HG03064 (cell line): ENCODE data around the gene HOOK2.
"Not testable (repeated sequence)": the region's sequence is repeated elsewhere in the genome, so short reads cannot be mapped to it uniquely, and the experiment has no call there.

Source experiments
- ATAC-seq: cut with Tn5 transposase; IDR thresholded peaks from one replicate; pipeline ENCODE4 v1.9.1; 2021; ENCODE audit warnings: low read depth; ENCODE audit not compliant: unreplicated experiment

The HOOK2 gene

DNA sequence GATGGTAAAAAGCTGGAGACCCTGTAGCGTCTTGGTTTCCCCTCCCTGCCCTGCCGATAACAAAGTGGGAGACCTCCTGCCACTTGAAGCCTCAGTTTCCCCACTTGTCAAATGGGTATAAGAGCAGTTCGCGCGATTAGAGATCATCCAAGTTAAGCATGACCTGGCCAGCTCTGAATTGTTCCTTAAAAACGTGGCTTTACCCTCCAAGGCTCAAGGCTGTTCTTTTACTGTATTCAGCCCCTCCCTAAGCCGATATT lies 52.0 kb downstream of the HOOK2 start:
- no peak for ATAC-seq

DNA sequence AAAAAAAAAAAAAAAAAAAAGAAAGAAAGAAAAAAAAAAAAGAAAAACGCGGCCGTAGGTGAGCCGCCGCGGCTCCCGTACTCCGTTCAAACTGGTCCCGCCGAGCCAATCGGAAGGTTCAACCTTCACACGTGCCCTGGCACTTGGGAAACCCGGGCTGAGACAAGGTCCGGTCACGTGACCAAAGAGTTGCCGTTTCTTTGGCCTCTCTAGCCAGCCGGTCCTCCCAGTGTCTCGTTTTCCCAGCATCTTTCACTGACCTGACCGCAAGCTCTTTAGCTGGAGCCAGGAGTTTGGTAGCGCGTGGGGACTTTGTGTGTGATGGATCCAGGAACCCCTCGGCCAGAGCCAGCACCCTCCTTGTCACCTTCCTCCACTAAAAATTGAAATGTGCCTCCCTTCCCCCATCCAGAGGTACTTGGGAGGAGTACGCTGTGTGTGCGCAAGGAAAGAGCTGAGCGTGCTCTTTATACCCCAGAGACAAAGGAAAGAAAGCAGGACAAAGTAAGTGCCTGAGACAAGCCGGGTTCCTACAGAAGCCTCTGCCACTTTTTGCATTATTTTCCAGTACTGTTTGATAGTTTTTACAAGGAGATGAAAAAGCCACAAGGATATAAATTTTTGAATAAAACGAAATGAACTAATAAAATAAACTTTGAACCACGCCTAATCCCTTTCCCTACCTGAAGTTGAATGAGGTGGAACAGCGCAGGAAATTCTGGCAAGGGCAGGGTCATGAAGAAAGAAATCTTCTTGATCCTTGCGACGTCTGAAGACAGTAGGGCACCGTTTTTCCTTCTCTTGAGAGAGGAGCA lies 52.6 kb downstream of the HOOK2 start:
- peak; percentile 60 for ATAC-seq

DNA sequence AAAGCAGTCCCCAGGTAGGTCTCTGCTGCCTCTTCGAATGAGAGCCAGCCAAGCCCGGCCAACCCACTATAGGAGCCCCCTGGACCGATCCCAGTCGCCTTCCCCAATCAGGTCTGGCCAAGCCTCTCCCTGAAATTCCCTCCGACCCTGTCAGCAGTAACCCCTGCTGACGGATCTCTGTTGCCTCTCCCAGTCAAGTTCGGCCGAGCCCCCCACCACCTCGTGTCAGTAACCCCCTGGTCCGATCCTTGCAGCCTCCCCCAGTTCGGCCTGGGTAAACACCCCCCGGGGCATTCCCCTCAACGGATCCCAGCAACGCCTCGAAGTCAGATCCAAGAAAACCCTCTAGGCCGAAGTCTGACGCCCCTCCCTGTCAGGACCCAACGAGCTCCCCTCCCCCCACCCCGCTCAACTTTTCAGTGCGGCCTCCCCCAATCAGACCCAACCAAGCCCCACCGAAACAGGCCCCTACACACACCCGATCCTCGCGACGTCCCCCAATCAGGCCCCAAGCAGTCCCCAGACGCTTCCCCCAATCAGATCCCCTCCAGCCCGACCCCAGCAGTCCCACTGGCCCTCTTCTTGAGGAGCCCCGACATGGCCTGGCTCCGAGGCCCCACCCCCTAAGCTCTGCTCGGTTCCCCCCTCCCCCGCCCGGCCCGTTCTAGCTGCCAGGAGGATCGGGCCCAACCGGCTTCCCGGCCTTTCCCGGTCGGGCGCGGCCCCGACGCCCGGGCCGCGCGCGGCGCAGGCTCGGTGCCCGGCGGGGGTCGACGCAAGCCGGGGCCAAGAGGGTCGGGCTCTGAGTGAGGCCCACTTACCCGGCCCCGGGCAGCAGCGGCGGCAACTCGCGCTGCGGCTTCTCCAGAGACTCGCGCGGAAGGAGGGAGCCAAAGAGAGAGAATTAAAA lies 53.4 kb downstream of the HOOK2 start:
- ATAC-seq, result no peak

DNA sequence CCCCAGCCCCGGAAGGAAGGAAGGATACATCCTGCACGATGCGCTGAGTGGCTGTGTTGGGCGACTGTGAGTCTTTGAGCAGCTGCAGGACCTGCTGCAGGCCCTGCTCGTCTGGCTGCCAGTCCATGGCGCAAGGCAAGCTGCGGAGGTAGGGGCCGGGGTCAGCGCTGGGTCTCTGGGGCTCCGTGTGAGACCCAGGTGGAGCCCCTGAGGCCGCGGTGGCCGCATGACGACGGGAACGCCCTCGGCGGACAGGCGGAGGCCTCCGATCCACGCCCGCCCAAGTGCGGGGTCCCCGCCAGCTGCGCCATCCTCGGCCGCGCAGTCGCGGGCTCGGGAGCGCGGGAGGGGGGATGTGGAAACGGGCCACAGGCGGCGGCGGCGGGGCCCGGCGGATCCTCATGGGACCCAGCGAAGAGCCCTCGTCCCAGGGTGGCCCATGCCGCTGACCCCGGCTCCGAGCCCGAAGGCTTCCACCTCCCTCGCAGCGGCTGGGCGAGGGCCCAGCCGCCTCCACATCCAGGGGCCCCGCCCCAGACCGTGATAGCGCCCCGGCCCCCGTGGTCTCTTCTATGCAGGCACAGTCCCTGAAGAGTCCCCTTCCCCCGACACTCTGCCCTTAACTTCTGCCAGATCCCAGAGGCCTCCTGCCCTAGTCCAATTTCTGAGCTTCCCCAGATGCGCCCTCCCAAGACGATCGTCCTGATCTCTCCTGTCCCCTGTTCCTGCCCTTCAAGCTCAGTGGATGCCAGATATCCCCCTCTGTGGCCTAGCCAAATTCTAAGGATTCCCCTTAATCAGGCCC lies 54.3 kb downstream of the HOOK2 start:
- ATAC-seq, result no peak

DNA sequence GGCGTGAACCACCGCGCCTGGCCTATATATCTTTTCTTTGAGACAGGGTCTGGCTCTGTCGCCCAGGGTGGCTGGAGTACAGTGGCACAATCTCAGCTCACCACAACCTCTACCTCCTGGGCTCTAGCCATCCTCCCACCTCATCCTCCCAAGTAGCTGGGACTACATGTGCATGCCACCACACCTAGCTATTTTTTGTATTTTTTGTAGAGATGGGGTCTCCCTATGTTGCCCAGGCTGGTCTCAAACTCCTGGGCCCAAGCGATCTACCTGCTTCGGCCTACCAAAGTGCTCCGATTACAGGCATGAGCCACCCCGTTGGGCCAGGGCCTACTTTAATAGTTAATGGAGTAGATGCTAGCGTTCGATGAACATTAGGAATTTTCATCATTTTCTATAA lies 55.1 kb downstream of the HOOK2 start:
- no peak for ATAC-seq

DNA sequence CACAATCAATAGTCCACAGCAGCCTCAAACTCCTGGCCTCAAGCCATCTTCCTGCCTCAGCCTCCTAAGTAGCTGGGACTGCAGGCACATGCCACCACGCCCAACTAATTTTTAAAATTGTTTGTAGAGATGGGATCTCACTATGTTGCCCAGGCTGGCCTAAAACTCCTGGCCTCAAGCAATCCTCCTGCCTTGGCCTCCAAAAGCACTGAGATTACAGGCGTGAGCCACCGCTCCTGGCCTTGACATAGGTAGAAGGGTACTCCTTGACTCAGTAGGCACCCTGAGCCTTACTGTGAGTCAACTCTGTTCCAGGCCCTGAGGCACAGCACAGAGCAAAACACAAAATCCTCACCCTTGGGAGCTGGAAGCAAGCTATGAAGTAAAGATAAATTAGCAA lies 59.4 kb downstream of the HOOK2 start:
- no peak for ATAC-seq

DNA sequence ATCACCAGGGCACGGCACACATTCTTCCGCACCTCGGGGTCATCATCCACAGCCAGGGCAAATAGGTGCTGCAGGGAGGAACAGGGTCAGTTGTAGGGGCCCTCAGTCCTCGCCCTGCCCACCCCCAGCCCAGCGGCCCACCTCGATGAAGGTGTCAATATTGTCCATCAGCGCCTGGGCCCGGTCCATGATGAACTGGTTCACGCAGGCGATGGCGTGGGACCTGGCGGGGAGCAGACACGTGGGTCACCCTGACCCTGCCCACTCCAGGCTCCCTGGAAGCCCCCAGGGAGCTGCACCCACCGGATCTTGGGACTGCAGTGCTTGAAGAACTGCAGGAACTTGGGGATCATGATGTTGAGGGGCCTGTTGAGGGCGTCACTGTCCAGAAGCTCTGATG lies 60.2 kb downstream of the HOOK2 start:
- ATAC-seq, result no peak

DNA sequence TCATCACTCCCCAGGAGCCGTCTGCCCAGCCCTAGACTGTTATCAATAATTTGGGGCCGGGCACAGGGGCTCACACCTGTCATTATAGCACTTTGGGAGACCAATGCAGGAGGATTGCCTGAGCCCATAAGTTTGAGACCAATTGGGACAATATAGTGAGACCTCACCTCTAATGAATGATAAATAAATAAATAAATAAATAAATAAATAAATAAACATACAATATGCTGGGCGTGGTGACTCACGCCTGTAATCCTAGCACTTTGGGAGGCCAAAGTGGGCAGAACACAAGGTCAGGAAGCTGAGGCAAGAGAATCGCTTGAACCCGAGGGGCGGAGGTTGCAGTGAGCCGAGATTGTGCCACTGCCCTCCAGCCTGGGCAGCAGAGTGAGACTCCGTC lies 62.0 kb downstream of the HOOK2 start:
- not testable (repeated sequence) for ATAC-seq
